K562 (cell line): ENCODE results near the gene HPCAL1. TPM values are rescaled to one million over a fixed set of nuclear protein-coding genes. Genes with fewer than 3 reads are reported as not detected.

Experiments
- ATAC-seq: fragments of 200-7000 bp; cut with Tn5 transposase; 3 replicates; pipeline ENCODE4 v1.9.1; 2020; ENCODE audit warnings: moderate library complexity
- BruUV-seq: library from RNA; stranded (reverse); fragments of 400-500 nt; replicated peaks from 2 replicates; lab custom pipeline; 2021; lab: Mats Ljungman, UMichigan
- CTCF ChIA-PET: fragments of 300-600 bp; formaldehyde crosslinking; extraction: SDS; loops from one replicate; lab custom pipeline; 2021; ENCODE audit warnings: low intra/inter-chr PET ratio; lab: Yijun Ruan, JAX
- POLR2A ChIA-PET: fragments of 300-600, 350-650 bp; sonication (Branson Sonifier 250); formaldehyde crosslinking; extraction: SDS; loops from one replicate; lab custom pipeline; 2021; ENCODE audit warnings: antibody characterized with exemption, inconsistent platforms; lab: Yijun Ruan, JAX
- DNase-seq, 4 experiments: peaks; one replicate each; pipeline versions ENCODE4 v3.0.0 to v3.0.0-alpha.2; 2011 to 2018; ENCODE audit warnings: low spot score in 3 of 4, mixed read lengths in 3 of 4; ENCODE audit errors: extremely low read depth in 1 of 4
- FAIRE-seq: peaks from 2 replicates; lab custom pipeline; 2011; peaks lifted over from hg19 to GRCh38; lab: Jason Lieb, UNC
- H2AFZ ChIP-seq: 2 replicates; pipeline ENCODE4 v1.6.0; 2011; ENCODE audit warnings: low read depth, low read length, control low read depth, inconsistent platforms
- H3K27ac ChIP-seq: fragments of 200-600 bp; 3 replicates; pipeline ENCODE4 v1.8.0; 2011; ENCODE audit warnings: low read depth, mild to moderate bottlenecking, control low read depth, inconsistent platforms, low read length, moderate library complexity, mixed read lengths; ENCODE audit errors: extremely low read depth
- H3K27me3 ChIP-seq, 2 experiments: fragments of 300-600 bp in 1 of 2; 2 replicates in 1 of 2; 3 replicates in 1 of 2; pipeline versions ENCODE4 v1.6.0 to v1.8.0; 2011; ENCODE audit warnings: inconsistent platforms in 2 of 2, low read length in 2 of 2, mild to moderate bottlenecking in 1 of 2, mixed read lengths in 1 of 2, moderate library complexity in 1 of 2; ENCODE audit not compliant: control insufficient read depth in 2 of 2, insufficient read depth in 2 of 2
- H3K36me3 ChIP-seq: fragments of 300-600 bp; 3 replicates; pipeline ENCODE4 v1.8.0; 2011; ENCODE audit warnings: mild to moderate bottlenecking, low read length, inconsistent platforms; ENCODE audit not compliant: control insufficient read depth, insufficient read depth
- H3K4me1 ChIP-seq, 2 experiments: fragments of 200-600 bp in 1 of 2; replicated peaks in 1 of 2; 2 replicates in 1 of 2; 3 replicates in 1 of 2; pipeline versions ENCODE4 v1.5.1 to v1.8.0; 2011; ENCODE audit warnings: inconsistent platforms in 2 of 2, low read length in 2 of 2, mild to moderate bottlenecking in 1 of 2, mixed read lengths in 1 of 2, moderate library complexity in 1 of 2; ENCODE audit not compliant: control insufficient read depth in 2 of 2, insufficient read depth in 2 of 2
- H3K4me2 ChIP-seq: 2 replicates; pipeline ENCODE4 v1.6.1; 2011; ENCODE audit warnings: low read length, control low read depth, inconsistent platforms, mixed read lengths; ENCODE audit not compliant: insufficient read depth
- H3K4me3 ChIP-seq: fragments of 200-600 bp; sonication (generic), shearing (Covaris generic); 2 replicates; pipeline ENCODE4 v1.5.1; 2016; ENCODE audit warnings: control low read depth, inconsistent platforms
- H3K79me2 ChIP-seq: fragments of 200-600 bp; 3 replicates; pipeline ENCODE4 v1.8.0; 2011; ENCODE audit warnings: low read length, inconsistent platforms; ENCODE audit not compliant: control insufficient read depth, insufficient read depth
- H3K9ac ChIP-seq, 2 experiments: 2 replicates each; pipeline versions ENCODE4 v1.6.0 to v1.6.1; 2011; ENCODE audit warnings: low read depth in 2 of 2, low read length in 2 of 2, control low read depth in 1 of 2, inconsistent platforms in 1 of 2, mild to moderate bottlenecking in 1 of 2, mixed read lengths in 1 of 2; ENCODE audit not compliant: insufficient read depth in 1 of 2
- H3K9me1 ChIP-seq: one replicate; pipeline ENCODE4 v1.6.0; 2011; ENCODE audit warnings: inconsistent platforms, mild to moderate bottlenecking, low read length, moderate library complexity; ENCODE audit not compliant: control insufficient read depth, insufficient read depth
- H3K9me3 ChIP-seq: replicated peaks from 2 replicates; pipeline ENCODE4 v1.5.1; 2011; ENCODE audit warnings: low read depth, low read length, inconsistent platforms; ENCODE audit not compliant: control insufficient read depth, insufficient read depth
- H4K20me1 ChIP-seq: replicated peaks from 2 replicates; pipeline ENCODE4 v1.6.1; 2011; ENCODE audit warnings: low read length, inconsistent platforms, mixed read lengths; ENCODE audit not compliant: control insufficient read depth, insufficient read depth
- EGR1 ChIP-seq: fragments of 450-650 bp; conservative IDR thresholded peaks from 2 replicates; pipeline ENCODE4 v1.6.1; 2017; ENCODE audit warnings: mild to moderate bottlenecking
- ETV6 ChIP-seq, 3 experiments: fragments of 150-350 bp in 1 of 3; sonication (generic) in 1 of 3; formaldehyde crosslinking in 1 of 3; IDR thresholded peaks; 2 replicates each; pipeline versions ENCODE4 v1.6.1 to v1.8.0; 2014 to 2022; ENCODE audit warnings: borderline replicate concordance in 2 of 3, low read depth in 2 of 3, antibody characterized with exemption in 1 of 3, low read length in 1 of 3, mild to moderate bottlenecking in 1 of 3, missing genetic modification reagents in 1 of 3
- HDGF ChIP-seq: fragments of 450-650 bp; IDR thresholded peaks from 2 replicates; pipeline ENCODE4 v1.6.1; 2016
- KLF13 ChIP-seq: fragments of 450-650 bp; IDR thresholded peaks from 2 replicates; pipeline ENCODE4 v1.6.1; 2016; ENCODE audit warnings: missing genetic modification characterization, low read depth, mild to moderate bottlenecking, missing compliant biosample characterization, moderate library complexity, borderline replicate concordance
- SETDB1 ChIP-seq: IDR thresholded peaks from one replicate; pipeline ENCODE4 v1.6.1; 2012; ENCODE audit warnings: low read length, control low read depth, inconsistent platforms
- TRIM25 ChIP-seq: fragments of 450-650 bp; IDR thresholded peaks from 2 replicates; pipeline ENCODE4 v1.7.0; 2016; ENCODE audit warnings: borderline replicate concordance
- XRCC3 ChIP-seq: fragments of 450-650 bp; IDR thresholded peaks from 2 replicates; pipeline ENCODE4 v1.6.1; 2017; ENCODE audit warnings: mild to moderate bottlenecking, moderate library complexity
- WGBS: fragments of 100-300 bp; shearing (Covaris generic); methylation state at CpG from one replicate; pipeline ENCODE4 v1.1.6; 2016; ENCODE audit warnings: low coverage, mixed read lengths; ENCODE audit not compliant: insufficient coverage; ENCODE audit errors: missing lambda C conversion rate; 5-methylcytosine and 5-hydroxymethylcytosine counted together
- in situ Hi-C: fragments of 300-500 bp; cut with MboI; formaldehyde crosslinking; loops from 4 replicates; pipeline ENCODE4 v1.15.0; 2018; ENCODE audit warnings: inconsistent platforms, mixed read lengths
- intact Hi-C: fragments of 100-400 bp; cut with micrococcal nuclease; formaldehyde crosslinking; loops from 2 replicates; pipeline ENCODE4 v1.14.2; 2022
- polyA plus RNA-seq, 8 experiments: library from polyadenylated mRNA; depleted of rRNA in 4 of 8; stranded (reverse) in 5 of 8; unstranded in 3 of 8; fragments of >200 nt; fragmentation: Nextera tagmentation in 2 of 8; fragmentation: Illumina TruSeq in 1 of 8; extraction: Ambion mirVana in 2 of 8; extraction: Trizol in 1 of 8; gene quantifications; 2 replicates each; pipeline versions ENCODE4 v1.2.1 to v1.2.3, GENCODE V29; 2011 to 2014; ENCODE audit warnings: inconsistent platforms in 1 of 8, missing spikeins in 1 of 8
- total RNA-seq, 7 experiments: library from RNA; depleted of rRNA in 6 of 7; stranded (reverse); fragments of >200 nt in 6 of 7; fragmentation: Illumina TruSeq in 2 of 7; extraction: Trizol in 2 of 7; gene quantifications; 2 replicates each; pipeline versions ENCODE4 v1.2.1 to v1.2.3, GENCODE V29; 2011 to 2021; ENCODE audit warnings: low replicate concordance in 1 of 7
- TF ChIP-seq, protein P1 (sequence below): fragments of 250-450 bp; sonication (Bioruptor Pico); IDR thresholded peaks from 2 replicates; pipeline ENCODE4 v1.5.0; 2021

The HPCAL1 gene
- total and polyA plus RNA-seq, 9 of the 15 experiments (the other 6 are each of a cell fraction or from before 2014, with no cell fraction given) = 2.7 to 65.5 (median 23.9) TPM

DNA sequence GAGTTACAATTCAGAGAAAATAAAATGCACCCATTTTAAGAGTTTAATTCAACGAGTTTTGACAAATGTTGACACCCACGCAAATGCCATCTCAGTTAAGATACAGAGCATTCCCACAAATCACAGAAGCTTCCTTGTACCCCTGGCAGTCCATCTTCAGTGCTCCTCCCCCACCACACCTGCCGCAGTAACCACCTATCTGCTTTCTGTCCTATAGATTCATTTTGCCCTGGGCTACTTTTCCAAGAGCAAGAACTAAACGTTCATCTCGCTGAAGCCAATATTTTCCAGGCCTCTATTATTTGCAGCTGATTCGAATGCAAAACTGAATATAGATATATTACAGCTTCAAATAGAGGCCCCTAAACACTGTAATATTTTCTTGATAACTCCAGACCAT is 13.4 kb upstream of the HPCAL1 start:
- peaks cover 14 to 29% of the 10 kb centered on the region in 2 experiments; a peak in 4 of 5 replicates for H3K4me1 ChIP-seq
- peaks cover 7% of the 10 kb centered on the region for H3K9me3 ChIP-seq
- no TSS peak for BruUV-seq
- ChIA-PET POLR2A (interaction anchor here (0.8 kb wide), 1 partner anchor 11 kb away, joined by 4 read pairs; no protein-coding TSS in a partner anchor), CTCF (no interaction called here)
- no peaks in the 10 kb centered on the region for H3K27me3 ChIP-seq
- no peak overlapping the region for H2AFZ ChIP-seq
- 28% methylated on average over 6 of the region's 6 CpGs for WGBS
- FAIRE-seq (no peak), ATAC-seq (no peak), DNase-seq (no peak)
- no peaks in the 10 kb centered on the region for H3K9me1 ChIP-seq
- intact Hi-C loops = no loop called here
- no peaks in the 10 kb centered on the region for H3K79me2 ChIP-seq
- no peak overlapping the region for H3K27ac ChIP-seq
- no peaks in the 10 kb centered on the region for H3K36me3 ChIP-seq
- no peak overlapping the region for H3K4me2 ChIP-seq
- H4K20me1 ChIP-seq = no peaks in the 10 kb centered on the region
- TF ChIP-seq XRCC3 = no peak
- peak; percentile 46; the same call in 1 of the 2 replicates for TF ChIP-seq EGR1
- no peak for TF ChIP-seq TRIM25
- no peak for TF ChIP-seq HDGF
- TF ChIP-seq SETDB1 = no peak
- TF ChIP-seq, protein P1, sequence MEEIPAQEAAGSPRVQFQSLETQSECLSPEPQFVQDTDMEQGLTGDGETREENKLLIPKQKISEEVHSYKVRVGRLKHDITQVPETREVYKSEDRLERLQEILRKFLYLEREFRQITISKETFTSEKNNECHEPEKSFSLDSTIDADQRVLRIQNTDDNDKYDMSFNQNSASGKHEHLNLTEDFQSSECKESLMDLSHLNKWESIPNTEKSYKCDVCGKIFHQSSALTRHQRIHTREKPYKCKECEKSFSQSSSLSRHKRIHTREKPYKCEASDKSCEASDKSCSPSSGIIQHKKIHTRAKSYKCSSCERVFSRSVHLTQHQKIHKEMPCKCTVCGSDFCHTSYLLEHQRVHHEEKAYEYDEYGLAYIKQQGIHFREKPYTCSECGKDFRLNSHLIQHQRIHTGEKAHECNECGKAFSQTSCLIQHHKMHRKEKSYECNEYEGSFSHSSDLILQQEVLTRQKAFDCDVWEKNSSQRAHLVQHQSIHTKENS (CRISPR knock-in tag) = no peak
- no peak for TF ChIP-seq ETV6 (IDR thresholded peaks at IDR 0.05; ENCODE audit: borderline replicate concordance in 1 of 2, low read depth in 2 of 2, low read length in 1 of 2)
- TF ChIP-seq ETV6 (CRISPR knock-in tag; IDR thresholded peaks at IDR 0.05; ENCODE audit: borderline replicate concordance) = no peak
- TF ChIP-seq KLF13 (tag) = no peak
- H3K4me3 ChIP-seq = no peak overlapping the region
- in situ Hi-C loops = no loop called here
- H3K9ac ChIP-seq = no peak overlapping the region
